ENCODE results near the gene BMAL1. TPM values are rescaled to one million over a fixed set of nuclear protein-coding genes. Genes with fewer than 3 reads are reported as not detected.
A peak's percentile ranks its signal among the peaks of the same experiment; 100 is the strongest.

BMAL1 gene
- total and polyA plus RNA-seq, 8 donors = 7.1 to 132 (median 16.4) TPM

- no peak for TF ChIP-seq POLR2A (IDR thresholded peaks at IDR 0.05)
- no peak for TF ChIP-seq POLR2AphosphoS5 (IDR thresholded peaks at IDR 0.05)
- no peak for TF ChIP-seq EP300 (IDR thresholded peaks at IDR 0.05)
- no peak for TF ChIP-seq CTCF (IDR thresholded peaks at IDR 0.05)
- peaks cover 0 to 4% (median 1%) of the 10 kb centered on the region in 4 donors for H3K4me1 ChIP-seq
- no peak overlapping the region for H3K4me3 ChIP-seq
- peaks cover 0 to 6% (median 0%) of the 10 kb centered on the region in 3 donors for H3K27me3 ChIP-seq
- H3K9me3 ChIP-seq = no peaks in the 10 kb centered on the region
- no peaks in the 10 kb centered on the region for H3K36me3 ChIP-seq
- peak in 1 of 2 donors; percentile 26 for DNase-seq
- WGBS, 5 donors = 18 to 41% (median 32%) methylated on average over 1 of the region's 1 CpG
- intact Hi-C loops (cut with DNase I; ENCODE audit: low total_unique reads) = no loop called here
- H3K27ac ChIP-seq = no peak overlapping the region
Observed at GRCh38 chr11:13271060-13271693, 6.4 kb upstream of the BMAL1 start.

GRCh38 chr11:13276454-13276831 is 1.1 kb upstream of the BMAL1 start:
- TF ChIP-seq CTCF (IDR thresholded peaks at IDR 0.05) (no peak), POLR2AphosphoS5 (IDR thresholded peaks at IDR 0.05) (no peak), EP300 (IDR thresholded peaks at IDR 0.05) (no peak), POLR2A (IDR thresholded peaks at IDR 0.05) (no peak)
- no peaks in the 10 kb centered on the region for H3K36me3 ChIP-seq
- H3K9me3 ChIP-seq = no peaks in the 10 kb centered on the region
- peak overlapping the region in 4 of 5 donors; percentile 91 to 97 (median 93) for H3K27ac ChIP-seq
- peak overlapping the region; percentile 78 to 97 (median 94) for H3K4me3 ChIP-seq
- 5 to 14% (median 8%) methylated on average over 8 of the region's 8 CpGs for WGBS, 5 donors
- H3K4me1 ChIP-seq = peaks cover 0 to 39% (median 32%) of the 10 kb centered on the region in 4 donors
- DNase-seq = no peak
- H3K27me3 ChIP-seq = peaks cover 0 to 6% (median 0%) of the 10 kb centered on the region in 3 donors
- intact Hi-C loops (cut with DNase I; ENCODE audit: low total_unique reads) = no loop called here

- peak; percentile 97 to 99 for DNase-seq
- no peaks in the 10 kb centered on the region for H3K36me3 ChIP-seq
- TF ChIP-seq CTCF (IDR thresholded peaks at IDR 0.05) (no peak), EP300 (IDR thresholded peaks at IDR 0.05) (no peak), POLR2AphosphoS5 (IDR thresholded peaks at IDR 0.05) (peak; percentile 36 to 90 (median 78)), POLR2A (IDR thresholded peaks at IDR 0.05) (peak in 1 of 4 donors; percentile 60)
- 0 to 1% (median 0%) methylated on average over 54 to 72 of the region's 72 CpGs for WGBS, 5 donors
- H3K4me1 ChIP-seq = peaks cover 0 to 45% (median 34%) of the 10 kb centered on the region in 4 donors
- H3K9me3 ChIP-seq = no peaks in the 10 kb centered on the region
- intact Hi-C loops (cut with DNase I; ENCODE audit: low total_unique reads) = no loop called here
- peak overlapping the region; percentile 90 to 97 (median 92) for H3K27ac ChIP-seq
- peaks cover 0 to 6% (median 0%) of the 10 kb centered on the region in 3 donors for H3K27me3 ChIP-seq
- peak overlapping the region; percentile 78 to 97 (median 94) for H3K4me3 ChIP-seq
Observed at GRCh38 chr11:13276832-13277767, 490 bp upstream of the BMAL1 start.

Measured in stomach (tissue), 9 donors.